ENCODE data around the gene ZAP70. TPM values are rescaled to one million over a fixed set of nuclear protein-coding genes. Genes with fewer than 3 reads are reported as not detected.

The ZAP70 gene
- total and polyA plus RNA-seq, 2 of the 13 experiments (the other 11 are each of a cell fraction or from before 2014, with no cell fraction given): 0.51 to 4.0 TPM

- ChIA-PET CTCF (ENCODE audit: low intra/inter-chr PET ratio, low total read pairs) (interaction anchor here (1.5 kb wide), 1 partner anchor 646 kb away, joined by 15 read pairs; no protein-coding TSS in a partner anchor), POLR2A (no interaction called here)
- H3K9me3 ChIP-seq (ENCODE audit: low read length): no peaks in the 10 kb centered on the region
- ATAC-seq: peak; percentile 8
- no peak overlapping the region for H3K4me3 ChIP-seq (replicated peaks in 1 of 3; ENCODE audit: insufficient read depth in 1 of 3, low read depth in 2 of 3, low read length in 3 of 3)
- no peaks in the 10 kb centered on the region for H3K79me2 ChIP-seq (ENCODE audit: insufficient read depth, low read length)
- in situ Hi-C loops (cut with HindIII; ENCODE audit: extremely low pct_ligation_motif_present, low pct_unique_long_range_greater_than_20kb): no loop called here
- intact Hi-C loops (cut with micrococcal nuclease; ENCODE audit: unreplicated experiment): no loop called here
- no peak for TF ChIP-seq ARID2 (CRISPR knock-in tag; IDR thresholded peaks at IDR 0.05; ENCODE audit: borderline replicate concordance)
- TF ChIP-seq ZNF747 (CRISPR knock-in tag; IDR thresholded peaks at IDR 0.05; ENCODE audit: borderline replicate concordance): no peak
- TF ChIP-seq, protein P1, sequence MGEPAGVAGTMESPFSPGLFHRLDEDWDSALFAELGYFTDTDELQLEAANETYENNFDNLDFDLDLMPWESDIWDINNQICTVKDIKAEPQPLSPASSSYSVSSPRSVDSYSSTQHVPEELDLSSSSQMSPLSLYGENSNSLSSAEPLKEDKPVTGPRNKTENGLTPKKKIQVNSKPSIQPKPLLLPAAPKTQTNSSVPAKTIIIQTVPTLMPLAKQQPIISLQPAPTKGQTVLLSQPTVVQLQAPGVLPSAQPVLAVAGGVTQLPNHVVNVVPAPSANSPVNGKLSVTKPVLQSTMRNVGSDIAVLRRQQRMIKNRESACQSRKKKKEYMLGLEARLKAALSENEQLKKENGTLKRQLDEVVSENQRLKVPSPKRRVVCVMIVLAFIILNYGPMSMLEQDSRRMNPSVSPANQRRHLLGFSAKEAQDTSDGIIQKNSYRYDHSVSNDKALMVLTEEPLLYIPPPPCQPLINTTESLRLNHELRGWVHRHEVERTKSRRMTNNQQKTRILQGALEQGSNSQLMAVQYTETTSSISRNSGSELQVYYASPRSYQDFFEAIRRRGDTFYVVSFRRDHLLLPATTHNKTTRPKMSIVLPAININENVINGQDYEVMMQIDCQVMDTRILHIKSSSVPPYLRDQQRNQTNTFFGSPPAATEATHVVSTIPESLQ (CRISPR knock-in tag; conservative IDR thresholded peaks at IDR 0.05): no peak
- no peak for TF ChIP-seq TSC22D2 (CRISPR knock-in tag; IDR thresholded peaks at IDR 0.05; ENCODE audit: borderline replicate concordance)
- no peak for TF ChIP-seq HCFC1 (IDR thresholded peaks at IDR 0.05; ENCODE audit: low read depth, low read length)
- TF ChIP-seq CHD4 (IDR thresholded peaks at IDR 0.05; ENCODE audit: borderline replicate concordance, low read length): no peak
- TF ChIP-seq KDM2A (CRISPR knock-in tag; IDR thresholded peaks at IDR 0.05; ENCODE audit: borderline replicate concordance, low read depth): peak; percentile 25; the same call in 1 of the 2 replicates
- no peak for TF ChIP-seq LRRFIP1 (CRISPR knock-in tag; conservative IDR thresholded peaks at IDR 0.05)
- H3K36me3 ChIP-seq (replicated peaks in 1 of 2; ENCODE audit: control insufficient read depth in 1 of 2, insufficient read depth in 2 of 2, low read length in 2 of 2): no peaks in the 10 kb centered on the region
- H3K4me2 ChIP-seq (ENCODE audit: low read depth, low read length): no peak overlapping the region
- no peak overlapping the region for H3K27ac ChIP-seq (ENCODE audit: extremely low read length, insufficient read depth, low read length)
- 53% methylated on average over 16 of the region's 23 CpGs for WGBS (ENCODE audit: low lambda C conversion rate)
- FAIRE-seq: no peak
- H3K4me1 ChIP-seq (ENCODE audit: insufficient read depth, low read length): peaks cover 31% of the 10 kb centered on the region
- DNase-seq (ENCODE audit: low spot score): no peak
- no peaks in the 10 kb centered on the region for H4K20me1 ChIP-seq (ENCODE audit: insufficient read depth, low read length)
- no peak overlapping the region for H3K9ac ChIP-seq (ENCODE audit: insufficient read depth, low read depth, low read length)
- no peak overlapping the region for H2AFZ ChIP-seq (ENCODE audit: low read length)
- BruUV-seq (replicated peaks): no TSS peak
- peaks cover 2 to 27% of the 10 kb centered on the region in 2 experiments; a peak in 4 of 5 replicates for H3K27me3 ChIP-seq (ENCODE audit: control insufficient read depth in 1 of 2, insufficient read depth in 2 of 2, low read length in 2 of 2)
Measured at GRCh38 chr2:97739020-97739892, 25.9 kb downstream of the ZAP70 start.
